ENCODE results near the gene ATP10D.

GRCh38 chr4:47598896-47599295 is 113.8 kb downstream of the ATP10D start:
- TF ChIP-seq CTCF (conservative IDR thresholded peaks at IDR 0.05; ENCODE audit: low read length) (no peak), EZH2phosphoT487 (IDR thresholded peaks at IDR 0.05; ENCODE audit: borderline replicate concordance, low read depth, low read length) (no peak)
